BLaER1 treated with 17β-estradiol and CSF1 and Interleukin-3, amounts not matched to agents 10 nM and 100 nM (cell line): ENCODE results near the gene PINK1.

Experiments
- H3K27ac ChIP-seq, 11 experiments: shearing (Covaris generic); formaldehyde crosslinking; 2 replicates each; pipeline ENCODE4 v1.8.1; 2022
- H3K27me3 ChIP-seq, 11 experiments: shearing (Covaris generic); formaldehyde crosslinking; 2 replicates each; pipeline ENCODE4 v1.8.1; 2022
- H3K36me3 ChIP-seq, 11 experiments: shearing (Covaris generic); formaldehyde crosslinking; 2 replicates each; pipeline ENCODE4 v1.8.1; 2022
- H3K4me1 ChIP-seq, 10 experiments: shearing (Covaris generic); formaldehyde crosslinking; 2 replicates each; pipeline ENCODE4 v1.8.1; 2022
- H3K4me2 ChIP-seq, 11 experiments: shearing (Covaris generic); formaldehyde crosslinking; 2 replicates each; pipeline ENCODE4 v1.8.1; 2022
- H3K4me3 ChIP-seq, 10 experiments: shearing (Covaris generic); formaldehyde crosslinking; 2 replicates each; pipeline ENCODE4 v1.8.1; 2022
- H3K9ac ChIP-seq, 11 experiments: shearing (Covaris generic); formaldehyde crosslinking; 2 replicates each; pipeline ENCODE4 v1.8.1; 2022
- H3K9me3 ChIP-seq, 11 experiments: shearing (Covaris generic); formaldehyde crosslinking; replicated peaks in 1 of 11; 2 replicates each; pipeline ENCODE4 v1.8.1; 2022
- H4K20me1 ChIP-seq, 11 experiments: shearing (Covaris generic); formaldehyde crosslinking; 2 replicates each; pipeline ENCODE4 v1.8.1; 2022
- Cebpa-rat ChIP-seq, 11 experiments: shearing (Covaris generic); IDR thresholded peaks; 2 replicates each; pipeline ENCODE4 v1.8.1; 2022

PINK1 gene

GRCh38 chr1:20661207-20662109 is 28.2 kb downstream of the PINK1 start, which contains the start of gene DDOST:
Gene DDOST, minus strand, starts transcription at chr1:20661369. Its CDS starts 19 bp downstream, at chr1:20661350.
- Histone ChIP-seq H3K27ac (peak within 1 kb of the TSS; percentile 67 to 87 (median 81)), H3K27me3 (no peaks in the 10 kb centered on the region), H4K20me1 (peaks cover 24 to 45% (median 35%) of the 10 kb centered on the region in 11 experiments; a peak in 21 of 22 replicates), H3K9ac (peak within 1 kb of the TSS; percentile 83 to 91 (median 86)), H3K4me1 (peaks cover 32 to 47% (median 37%) of the 10 kb centered on the region in 10 experiments), H3K4me2 (peak within 1 kb of the TSS; percentile 89 to 99 (median 95)), H3K9me3 (0 out of 22 replicates have a peak, but pooled peaks cover 0 to under 1% (median 0%) of the 10 kb centered on the region in 11 experiments), H3K4me3 (peak within 1 kb of the TSS; percentile 87 to 98 (median 92)), H3K36me3 (peaks cover 33 to 37% (median 35%) of the 10 kb centered on the region in 11 experiments)
- TF ChIP-seq Cebpa-rat (IDR thresholded peaks at IDR 0.05): no peak

- peaks cover 0 to 7% (median 4%) of the 10 kb centered on the region in 11 experiments; a peak in 9 of 22 replicates for H3K9me3 ChIP-seq
- H3K27ac ChIP-seq: peak overlapping the region; percentile 60 to 87 (median 81); a peak in 21 of 22 replicates
- peak overlapping the region; percentile 80 to 91 (median 86) for H3K9ac ChIP-seq
- H3K4me3 ChIP-seq: peak overlapping the region; percentile 87 to 98 (median 92)
- TF ChIP-seq Cebpa-rat (IDR thresholded peaks at IDR 0.05): no peak
- H3K4me1 ChIP-seq: peaks cover 32 to 47% (median 37%) of the 10 kb centered on the region in 10 experiments
- H3K27me3 ChIP-seq: no peaks in the 10 kb centered on the region
- peak overlapping the region; percentile 84 to 96 (median 94) for H3K4me2 ChIP-seq
- H4K20me1 ChIP-seq: peaks cover 17 to 39% (median 29%) of the 10 kb centered on the region in 11 experiments; a peak in 21 of 22 replicates
- H3K36me3 ChIP-seq: peaks cover 26 to 30% (median 29%) of the 10 kb centered on the region in 11 experiments
Measured at GRCh38 chr1:20662110-20662475, 28.8 kb downstream of the PINK1 start.

- peaks cover 0 to 9% (median 5%) of the 10 kb centered on the region in 11 experiments; a peak in 9 of 22 replicates for H3K9me3 ChIP-seq
- peaks cover 14 to 18% (median 16%) of the 10 kb centered on the region in 11 experiments for H3K36me3 ChIP-seq
- TF ChIP-seq Cebpa-rat (IDR thresholded peaks at IDR 0.05): no peak
- peaks cover 32 to 42% (median 37%) of the 10 kb centered on the region in 10 experiments for H3K4me1 ChIP-seq
- no peaks in the 10 kb centered on the region for H3K27me3 ChIP-seq
- no peak overlapping the region for H3K4me2 ChIP-seq
- no peak overlapping the region for H3K4me3 ChIP-seq
- peaks cover 5 to 26% (median 16%) of the 10 kb centered on the region in 11 experiments; a peak in 17 of 22 replicates for H4K20me1 ChIP-seq
- H3K9ac ChIP-seq: no peak overlapping the region
- H3K27ac ChIP-seq: no peak overlapping the region
Measured at GRCh38 chr1:20663365-20663764, 30.1 kb downstream of the PINK1 start.

- Histone ChIP-seq H3K9me3 (peaks cover 0 to 9% (median 5%) of the 10 kb centered on the region in 11 experiments; a peak in 9 of 22 replicates), H3K9ac (no peak overlapping the region), H3K4me2 (no peak overlapping the region), H3K4me1 (peaks cover 30 to 35% (median 34%) of the 10 kb centered on the region in 10 experiments), H3K36me3 (peaks cover 6 to 10% (median 8%) of the 10 kb centered on the region in 11 experiments; a peak in 20 of 22 replicates), H3K27ac (peak overlapping the region in 1 of 11 experiments; percentile 7; a peak in 1 of 22 replicates), H4K20me1 (peaks cover 0 to 18% (median 9%) of the 10 kb centered on the region in 11 experiments; a peak in 14 of 22 replicates), H3K27me3 (no peaks in the 10 kb centered on the region), H3K4me3 (no peak overlapping the region)
- TF ChIP-seq Cebpa-rat (IDR thresholded peaks at IDR 0.05): no peak
Measured at GRCh38 chr1:20663969-20664715, 30.9 kb downstream of the PINK1 start.

GRCh38 chr1:20665726-20666125 is 32.5 kb downstream of the PINK1 start:
- Histone ChIP-seq H3K4me1 (peaks cover 18 to 24% (median 20%) of the 10 kb centered on the region in 10 experiments), H3K4me2 (peak overlapping the region; percentile 5 to 74 (median 44); a peak in 19 of 22 replicates), H3K27me3 (no peaks in the 10 kb centered on the region), H3K9me3 (peaks cover 0 to 9% (median 5%) of the 10 kb centered on the region in 11 experiments; a peak in 9 of 22 replicates), H3K9ac (peak overlapping the region in 6 of 11 experiments; percentile 19 to 42 (median 26); a peak in 7 of 22 replicates), H3K4me3 (no peak overlapping the region), H3K27ac (peak overlapping the region in 8 of 11 experiments; percentile 3 to 61 (median 46); a peak in 12 of 22 replicates), H4K20me1 (peaks cover 0 to 3% (median 0%) of the 10 kb centered on the region in 11 experiments; a peak in 1 of 22 replicates), H3K36me3 (no peaks in the 10 kb centered on the region)
- no peak for TF ChIP-seq Cebpa-rat (IDR thresholded peaks at IDR 0.05)

- peak overlapping the region in 8 of 11 experiments; percentile 3 to 61 (median 46); a peak in 12 of 22 replicates for H3K27ac ChIP-seq
- no peaks in the 10 kb centered on the region for H3K27me3 ChIP-seq
- peaks cover 18 to 24% (median 20%) of the 10 kb centered on the region in 10 experiments for H3K4me1 ChIP-seq
- no peak overlapping the region for H3K4me3 ChIP-seq
- TF ChIP-seq Cebpa-rat (IDR thresholded peaks at IDR 0.05): no peak
- peaks cover 0 to 9% (median 5%) of the 10 kb centered on the region in 11 experiments; a peak in 9 of 22 replicates for H3K9me3 ChIP-seq
- peak overlapping the region; percentile 5 to 74 (median 44); a peak in 14 of 22 replicates for H3K4me2 ChIP-seq
- no peaks in the 10 kb centered on the region for H4K20me1 ChIP-seq
- peak overlapping the region in 5 of 11 experiments; percentile 19 to 42 (median 24); a peak in 4 of 22 replicates for H3K9ac ChIP-seq
- no peaks in the 10 kb centered on the region for H3K36me3 ChIP-seq
Measured at GRCh38 chr1:20666146-20666545, 32.9 kb downstream of the PINK1 start.

- H3K27ac ChIP-seq: no peak overlapping the region
- H3K9me3 ChIP-seq: peaks cover 0 to 9% (median 5%) of the 10 kb centered on the region in 11 experiments; a peak in 9 of 22 replicates
- no peaks in the 10 kb centered on the region for H3K27me3 ChIP-seq
- H3K4me1 ChIP-seq: peaks cover 17 to 23% (median 19%) of the 10 kb centered on the region in 10 experiments
- no peak overlapping the region for H3K4me2 ChIP-seq
- no peak for TF ChIP-seq Cebpa-rat (IDR thresholded peaks at IDR 0.05)
- H3K4me3 ChIP-seq: no peak overlapping the region
- H3K9ac ChIP-seq: no peak overlapping the region
- H4K20me1 ChIP-seq: no peaks in the 10 kb centered on the region
- no peaks in the 10 kb centered on the region for H3K36me3 ChIP-seq
Measured at GRCh38 chr1:20666804-20667203, 33.5 kb downstream of the PINK1 start.

- no peak overlapping the region for H3K4me3 ChIP-seq
Measured at GRCh38 chr1:20668581-20668980, 35.3 kb downstream of the PINK1 start.

More at GRCh38 chr1:20668581-20668980, 35.3 kb downstream of the PINK1 start:
- TF ChIP-seq Cebpa-rat (IDR thresholded peaks at IDR 0.05): no peak
- no peaks in the 10 kb centered on the region for H4K20me1 ChIP-seq
- H3K4me2 ChIP-seq: no peak overlapping the region
- H3K9me3 ChIP-seq: peaks cover 0 to 9% (median 5%) of the 10 kb centered on the region in 11 experiments; a peak in 9 of 22 replicates
- H3K4me1 ChIP-seq: peaks cover 10 to 14% (median 11%) of the 10 kb centered on the region in 10 experiments; a peak in 19 of 20 replicates
- no peaks in the 10 kb centered on the region for H3K36me3 ChIP-seq
- H3K9ac ChIP-seq: no peak overlapping the region
- H3K27me3 ChIP-seq: no peaks in the 10 kb centered on the region
- H3K27ac ChIP-seq: no peak overlapping the region
